A673 (cell line): ENCODE data around the gene FOXE3.
"Not testable (repeated sequence)": the region's sequence is repeated elsewhere in the genome, so short reads cannot be mapped to it uniquely, and the experiment has no call there.

Source experiments
- EZH2 ChIP-seq: fragments of 200-600 bp; sonication (generic); IDR thresholded peaks from 2 replicates; pipeline ENCODE4 v1.6.1; 2017; ENCODE audit warnings: borderline replicate concordance, low read depth, mild to moderate bottlenecking, mixed read lengths, antibody characterized with exemption, low read length; ENCODE audit not compliant: poor library complexity, severe bottlenecking
- TF ChIP-seq, protein P1 (sequence below): fragments of 300-800, 200-600 bp; sonication (generic); conservative IDR thresholded peaks from 2 replicates; pipeline ENCODE4 v1.5.1; 2017; ENCODE audit warnings: low read depth, mild to moderate bottlenecking, antibody characterized with exemption, low read length, moderate library complexity, mixed read lengths

DNA sequence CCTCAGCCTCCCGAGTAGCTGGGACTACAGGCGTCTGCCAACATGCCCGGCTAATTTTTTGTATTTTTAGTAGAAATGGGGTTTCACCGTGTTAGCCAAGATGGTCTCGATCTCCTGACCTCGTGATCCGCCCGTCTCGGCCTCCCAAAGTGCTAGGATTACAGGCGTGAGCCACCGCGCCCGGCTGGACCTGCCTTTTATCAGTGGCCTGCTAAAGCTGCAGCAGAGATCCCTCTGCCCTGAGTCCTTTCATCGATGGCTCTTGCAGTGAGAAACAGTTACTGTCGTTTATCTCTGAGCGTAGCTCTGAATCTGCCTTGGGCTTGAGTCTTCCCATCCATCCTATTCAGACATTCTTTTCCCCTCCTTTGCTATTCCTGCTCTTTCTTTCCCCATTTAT, 41.5 kb downstream of the FOXE3 start:
- TF ChIP-seq, protein P1, sequence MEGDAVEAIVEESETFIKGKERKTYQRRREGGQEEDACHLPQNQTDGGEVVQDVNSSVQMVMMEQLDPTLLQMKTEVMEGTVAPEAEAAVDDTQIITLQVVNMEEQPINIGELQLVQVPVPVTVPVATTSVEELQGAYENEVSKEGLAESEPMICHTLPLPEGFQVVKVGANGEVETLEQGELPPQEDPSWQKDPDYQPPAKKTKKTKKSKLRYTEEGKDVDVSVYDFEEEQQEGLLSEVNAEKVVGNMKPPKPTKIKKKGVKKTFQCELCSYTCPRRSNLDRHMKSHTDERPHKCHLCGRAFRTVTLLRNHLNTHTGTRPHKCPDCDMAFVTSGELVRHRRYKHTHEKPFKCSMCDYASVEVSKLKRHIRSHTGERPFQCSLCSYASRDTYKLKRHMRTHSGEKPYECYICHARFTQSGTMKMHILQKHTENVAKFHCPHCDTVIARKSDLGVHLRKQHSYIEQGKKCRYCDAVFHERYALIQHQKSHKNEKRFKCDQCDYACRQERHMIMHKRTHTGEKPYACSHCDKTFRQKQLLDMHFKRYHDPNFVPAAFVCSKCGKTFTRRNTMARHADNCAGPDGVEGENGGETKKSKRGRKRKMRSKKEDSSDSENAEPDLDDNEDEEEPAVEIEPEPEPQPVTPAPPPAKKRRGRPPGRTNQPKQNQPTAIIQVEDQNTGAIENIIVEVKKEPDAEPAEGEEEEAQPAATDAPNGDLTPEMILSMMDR = not testable (repeated sequence)
- not testable (repeated sequence) for TF ChIP-seq EZH2
